NCI-H2029 treated with DMSO at 0.1 percent for 48 hours (cell line): ENCODE data around the gene DLG5.

Source experiments
- DNase-seq: peaks from one replicate; lab custom pipeline; 2025; lab: John Stamatoyannopoulos, UW

DLG5 gene

DNA sequence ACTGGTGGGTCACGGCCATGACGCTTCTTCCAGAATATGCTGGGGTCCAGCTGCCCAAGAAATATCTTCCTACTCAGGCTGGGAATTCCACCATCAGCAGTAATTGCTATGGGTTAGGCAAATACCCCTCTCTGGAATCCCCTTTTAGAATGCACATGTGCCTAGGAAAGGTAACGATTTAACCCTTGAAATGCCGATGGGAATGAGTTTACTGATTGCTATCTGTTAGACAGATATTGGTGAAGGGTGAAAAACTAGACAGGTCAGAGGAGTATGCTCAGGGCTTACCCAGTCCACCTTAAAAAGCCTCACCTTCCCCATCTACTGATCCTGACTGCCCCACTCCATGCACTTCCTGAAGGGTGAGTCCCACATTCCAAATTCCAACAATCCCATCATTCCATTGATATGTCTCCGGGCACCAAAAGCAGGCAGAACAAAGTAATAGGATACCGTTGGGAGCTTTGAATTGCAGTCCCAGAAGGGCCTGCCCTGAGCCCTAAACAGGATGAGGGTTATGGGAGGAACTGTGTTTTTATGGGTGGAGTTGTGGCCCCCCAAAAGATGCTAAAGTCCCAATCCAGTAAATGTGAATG is 59.3 kb downstream of the DLG5 start:
- DNase-seq, result no peak

DNA sequence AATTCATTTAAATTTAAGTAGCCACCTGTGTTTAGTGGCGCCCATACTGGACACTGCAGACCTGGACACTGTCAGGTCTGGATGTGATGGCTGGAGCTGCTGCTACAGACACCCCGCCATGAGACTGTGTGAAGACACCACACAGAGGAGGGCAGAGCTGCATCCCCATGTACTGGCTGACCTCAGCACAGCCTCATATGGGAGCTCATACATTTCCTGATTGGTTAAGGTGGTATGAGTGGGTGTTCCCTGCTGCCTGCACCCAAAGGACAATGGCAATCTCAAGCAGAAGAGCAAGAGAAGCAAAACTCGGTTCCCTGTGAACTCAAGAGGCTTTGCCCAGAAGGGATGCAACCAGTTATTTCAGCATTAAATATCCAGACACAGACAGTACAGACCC is 60.0 kb downstream of the DLG5 start:
- no peak for DNase-seq

DNA sequence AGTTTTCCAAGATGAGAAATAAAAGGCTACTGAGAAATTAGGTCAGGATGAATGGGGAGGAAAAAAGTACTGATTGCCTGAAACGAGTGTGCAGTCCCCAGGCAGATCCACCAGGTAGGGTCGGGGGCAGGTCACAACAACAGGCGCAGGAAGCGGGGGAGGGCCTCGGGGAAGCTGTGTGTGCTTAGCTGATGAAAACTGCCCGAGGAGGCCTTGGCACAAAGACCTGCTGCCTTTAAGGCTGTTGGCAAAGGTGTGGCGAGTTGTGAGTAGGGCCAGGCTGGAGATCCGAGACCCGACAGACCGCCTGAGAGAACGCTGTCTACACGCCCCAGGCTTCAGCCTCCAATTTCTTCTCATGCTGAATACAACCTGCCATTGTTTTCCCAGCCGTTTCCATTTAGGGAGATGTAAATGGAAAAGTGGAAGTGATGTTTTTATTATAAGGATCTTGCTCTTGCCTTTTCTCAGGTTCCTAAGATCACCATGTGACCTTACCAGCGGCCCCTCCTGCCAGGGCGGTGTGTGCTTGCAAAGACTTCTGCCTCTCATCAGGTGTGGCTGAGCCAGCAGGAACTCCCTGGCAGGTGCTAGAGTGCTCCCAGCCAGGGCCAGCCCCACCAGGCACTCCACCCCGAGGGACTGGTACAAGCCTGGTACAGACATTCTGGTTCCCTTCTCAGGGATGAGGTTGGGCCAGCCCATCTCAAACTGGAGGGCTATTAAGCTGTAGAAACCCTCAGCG is 60.8 kb downstream of the DLG5 start:
- DNase-seq, result no peak

DNA sequence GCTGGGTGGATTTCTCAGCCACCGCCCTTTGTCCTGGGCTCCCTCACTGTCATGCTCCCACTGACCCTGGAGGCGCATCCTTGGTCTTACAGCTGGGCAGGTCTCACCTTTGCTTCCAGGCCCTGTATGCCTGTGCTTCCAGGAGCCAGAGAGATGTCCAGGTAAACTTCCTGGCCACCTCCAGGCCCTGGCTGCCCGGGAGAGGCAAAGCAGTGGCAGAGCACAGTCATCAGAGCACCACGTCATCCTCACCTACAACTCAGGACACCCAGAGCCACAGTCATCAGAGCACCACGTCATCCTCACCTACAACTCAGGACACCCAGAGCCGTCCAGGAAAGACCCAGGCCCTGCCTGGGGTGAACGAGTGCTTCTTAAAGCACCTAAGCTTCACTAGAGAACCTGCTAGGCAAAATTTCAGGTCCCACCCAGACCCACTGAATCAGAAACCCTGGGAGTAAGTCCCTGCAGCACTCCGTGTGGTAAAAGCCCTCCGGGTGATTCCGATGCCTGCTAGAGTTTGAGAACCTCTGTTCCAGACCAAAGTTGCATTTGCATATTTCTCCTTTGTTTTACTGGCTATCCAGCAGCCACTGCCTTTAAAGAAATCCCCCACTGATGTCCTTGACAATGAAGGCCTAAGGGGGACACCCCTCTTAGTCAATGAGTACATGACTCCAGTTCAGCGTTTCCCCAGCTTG is 62.3 kb downstream of the DLG5 start:
- DNase-seq, result no peak

DNA sequence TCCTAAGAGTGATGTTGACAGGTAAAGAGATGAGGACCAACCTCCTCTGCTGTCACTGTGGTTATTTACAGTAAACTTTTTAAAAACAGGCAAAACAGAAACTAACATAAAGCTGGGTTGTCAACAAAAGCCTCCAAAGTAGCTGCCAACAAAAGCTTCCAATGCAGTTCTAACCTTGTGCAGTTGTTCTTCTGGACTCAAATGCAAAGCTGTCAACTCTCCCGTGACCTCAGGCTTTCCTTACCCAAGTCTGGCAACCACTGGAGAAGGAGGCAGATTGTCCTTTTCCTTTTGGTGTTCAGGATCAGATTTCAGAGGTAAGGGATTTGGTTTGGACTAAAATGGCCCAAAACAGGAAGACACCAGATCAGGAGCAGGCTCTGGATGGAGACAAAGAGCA is 63.1 kb downstream of the DLG5 start:
- DNase-seq, result no peak

DNA sequence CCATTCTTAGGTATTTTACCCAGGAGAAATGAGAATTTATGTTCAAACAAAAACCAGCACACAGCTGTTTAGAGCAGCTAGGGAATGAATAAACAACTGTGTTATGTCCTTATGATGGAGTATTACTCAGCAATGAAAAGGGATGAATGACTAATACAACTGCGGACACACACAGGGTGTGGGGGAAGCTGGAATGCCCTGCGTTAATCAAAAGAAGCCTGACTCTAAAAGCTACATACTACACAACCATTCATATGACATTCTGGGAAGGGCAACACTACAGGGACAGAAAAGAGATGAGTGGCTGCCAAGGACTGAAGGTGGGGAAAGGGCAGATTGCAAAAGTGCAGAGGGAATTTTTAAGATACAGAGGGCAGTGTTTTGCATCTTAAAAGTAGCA is 64.0 kb downstream of the DLG5 start:
- no peak for DNase-seq

DNA sequence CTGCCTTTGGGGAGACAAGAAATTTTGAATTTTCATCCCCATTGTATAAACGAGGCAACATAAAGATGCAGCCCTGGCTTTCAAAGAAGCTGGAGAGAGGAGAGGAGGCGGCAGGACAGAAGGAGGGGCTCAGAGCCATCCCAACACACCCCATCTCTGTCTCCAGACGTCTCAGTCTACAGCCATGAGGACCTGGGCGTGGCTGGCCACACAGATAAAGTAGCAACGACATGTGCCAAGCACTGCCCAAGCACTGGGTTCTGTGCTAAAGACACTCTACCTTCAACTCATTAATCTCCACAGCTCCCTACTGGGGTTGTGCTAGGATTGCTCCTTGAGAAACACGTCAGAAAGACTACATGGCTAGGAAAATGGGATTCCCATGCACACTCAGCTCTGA is 65.2 kb downstream of the DLG5 start:
- no peak for DNase-seq

DNA sequence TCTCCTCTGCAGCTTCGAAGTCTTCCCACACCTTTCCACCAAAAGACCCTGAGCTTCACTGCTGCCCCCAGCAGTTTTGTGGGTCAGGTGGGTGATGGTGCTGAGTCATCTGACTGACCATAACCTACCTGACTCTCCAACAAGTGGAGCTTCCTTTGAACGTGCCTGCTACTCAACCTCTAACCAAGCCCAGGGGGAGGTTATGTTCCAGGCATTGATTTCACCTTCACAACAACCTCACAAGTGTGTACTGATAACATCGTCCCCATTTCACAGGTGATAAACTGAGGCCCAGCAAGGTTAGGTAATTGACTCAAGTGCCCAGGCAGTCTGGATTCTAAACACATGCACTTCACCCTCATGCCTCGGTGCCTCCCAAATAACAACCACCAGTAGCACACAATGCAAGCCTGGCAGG is 66.7 kb downstream of the DLG5 start:
- DNase-seq, result no peak

DNA sequence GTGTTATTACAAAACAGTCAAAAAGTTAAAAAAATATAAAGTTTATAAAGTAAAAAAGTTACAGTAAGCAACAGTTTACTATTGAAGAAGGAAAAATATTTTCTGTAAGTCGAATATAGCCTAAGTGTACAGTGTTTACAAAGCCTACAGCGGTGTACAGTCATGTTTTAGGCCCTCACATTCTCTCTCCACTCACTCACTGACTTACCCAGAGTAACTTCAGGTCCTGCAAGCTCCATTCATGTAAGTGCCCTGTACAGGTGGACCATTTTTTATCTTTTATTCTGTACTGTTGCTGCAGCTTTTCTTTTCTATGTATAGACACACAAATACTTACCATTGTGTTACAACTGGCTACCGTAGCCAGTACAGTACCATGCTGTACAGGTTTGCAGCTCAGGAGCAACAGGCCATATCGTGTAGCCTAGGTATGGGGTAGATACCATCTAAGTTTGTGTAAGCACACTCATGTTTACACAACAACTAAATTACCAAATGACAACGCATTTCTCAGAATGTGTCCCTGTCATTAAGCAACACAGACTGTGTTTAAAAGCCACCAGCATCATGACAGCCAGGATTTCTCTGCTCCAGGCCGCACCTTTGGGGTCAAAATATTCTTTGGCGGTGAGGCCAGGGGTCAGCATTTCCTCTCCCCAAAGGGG is 67.2 kb downstream of the DLG5 start:
- DNase-seq, result no peak

DNA sequence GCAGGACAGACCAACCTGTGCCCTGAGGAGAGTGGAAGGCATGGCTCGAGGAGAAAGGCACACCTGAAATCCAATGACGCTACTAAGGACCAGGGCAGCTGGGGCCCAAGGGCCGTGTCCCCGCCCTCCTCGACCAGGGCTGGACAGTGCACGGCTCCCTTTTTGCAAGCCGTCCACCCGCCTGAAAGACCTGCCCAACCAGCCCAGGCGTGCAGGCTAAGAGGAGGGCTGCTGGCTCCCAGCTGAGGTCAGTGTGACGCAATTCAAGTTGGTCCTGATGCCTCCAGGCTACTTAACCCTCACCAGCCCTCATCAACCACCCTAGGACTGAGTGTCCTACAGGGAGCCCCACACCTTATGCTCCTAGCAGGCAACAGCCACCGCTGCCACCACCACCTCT is 69.3 kb downstream of the DLG5 start:
- DNase-seq, result no peak

DNA sequence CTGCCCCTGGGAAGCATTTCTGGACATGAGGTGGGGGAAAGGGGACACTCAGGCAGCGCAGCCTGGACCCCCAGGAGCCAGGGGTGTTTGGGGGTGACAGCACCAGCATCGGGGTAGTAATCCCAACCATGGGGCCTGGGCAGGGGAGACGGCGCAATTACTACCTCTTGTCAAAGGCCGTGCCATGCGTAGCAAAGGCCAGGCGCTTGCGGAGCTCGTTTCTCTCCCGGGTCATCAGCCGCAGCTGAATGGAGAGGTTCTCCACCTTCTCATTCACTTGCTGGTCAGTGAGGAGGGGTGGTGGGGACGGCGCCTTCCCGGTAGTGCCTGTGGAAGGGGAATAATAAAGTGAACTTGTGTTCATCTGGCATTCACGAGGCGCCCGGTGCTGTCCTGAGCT is 70.0 kb downstream of the DLG5 start:
- DNase-seq, result no peak

DNA sequence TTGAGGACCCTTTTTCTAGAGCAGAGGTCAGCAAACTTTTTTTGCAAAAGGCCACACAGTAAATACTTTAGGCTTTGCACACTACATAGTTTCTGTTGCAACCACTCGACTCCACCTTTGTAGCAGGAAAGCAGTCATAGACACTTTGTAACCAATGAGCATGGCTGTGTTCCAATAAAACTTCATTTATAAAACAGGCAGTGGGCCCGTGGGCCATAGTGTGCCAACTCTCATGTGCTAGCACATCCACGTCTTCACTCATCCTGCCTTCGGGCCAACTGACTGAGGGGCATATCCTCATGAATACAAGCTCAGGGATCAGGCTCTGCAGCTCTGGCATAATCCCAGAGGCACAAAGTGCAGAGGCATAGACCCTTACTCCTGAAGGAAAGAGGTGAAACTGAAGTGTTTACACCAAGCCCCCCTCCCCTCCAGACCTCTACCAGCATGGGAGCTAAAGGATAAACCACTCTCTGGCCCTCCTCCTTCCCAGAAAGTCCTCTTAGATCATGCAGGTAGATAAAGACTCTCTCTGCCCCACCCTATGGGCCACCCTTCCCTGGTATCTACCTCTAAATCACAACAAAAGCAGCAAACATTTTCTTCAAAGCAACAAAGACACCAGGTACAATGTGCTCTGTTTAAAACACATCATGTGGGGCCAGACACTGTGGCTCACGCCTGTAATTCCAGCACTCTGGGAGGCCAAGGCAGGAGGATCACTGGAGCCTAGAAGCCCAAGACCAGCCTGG is 71.0 kb downstream of the DLG5 start:
- DNase-seq, result no peak

DNA sequence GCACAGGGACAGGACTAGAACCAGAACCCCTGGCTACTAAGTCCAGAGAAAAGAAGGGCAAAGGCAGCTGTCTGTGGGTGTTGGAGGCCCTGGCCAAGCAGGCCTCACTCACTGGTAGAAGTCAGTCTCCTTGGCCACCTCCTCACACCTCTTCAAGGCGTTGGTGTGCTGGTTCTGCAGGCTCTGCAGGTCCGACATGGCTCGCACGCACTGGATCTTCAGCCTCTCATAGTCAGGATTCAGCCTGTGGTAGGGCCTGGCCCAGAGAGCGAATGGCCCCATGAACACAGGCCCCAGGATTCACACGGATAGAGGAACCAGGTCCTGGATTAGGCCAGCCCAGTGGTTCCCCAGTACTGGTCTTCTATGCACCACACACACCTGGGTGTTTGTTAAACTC is 72.4 kb downstream of the DLG5 start:
- DNase-seq, result no peak

DNA sequence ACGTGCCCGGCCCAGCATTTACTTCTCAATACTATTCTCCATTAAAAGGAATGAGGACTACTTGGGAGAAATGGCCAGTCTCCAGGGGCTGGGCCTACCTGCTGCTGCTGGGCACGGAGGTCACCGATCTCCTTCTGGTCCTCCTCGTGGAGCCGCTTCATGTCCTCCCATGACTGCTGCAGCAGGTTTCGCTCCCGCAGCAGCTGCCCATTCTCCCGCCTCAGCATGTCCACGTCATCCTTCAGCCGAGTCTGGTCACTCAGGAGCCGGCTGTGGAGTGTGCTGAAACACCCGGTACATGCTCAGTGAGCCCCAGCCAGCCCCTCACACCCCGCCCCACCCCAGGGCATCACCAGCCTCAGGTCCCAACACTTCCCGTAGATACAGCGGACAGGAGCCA is 73.3 kb downstream of the DLG5 start:
- no peak for DNase-seq

DNA sequence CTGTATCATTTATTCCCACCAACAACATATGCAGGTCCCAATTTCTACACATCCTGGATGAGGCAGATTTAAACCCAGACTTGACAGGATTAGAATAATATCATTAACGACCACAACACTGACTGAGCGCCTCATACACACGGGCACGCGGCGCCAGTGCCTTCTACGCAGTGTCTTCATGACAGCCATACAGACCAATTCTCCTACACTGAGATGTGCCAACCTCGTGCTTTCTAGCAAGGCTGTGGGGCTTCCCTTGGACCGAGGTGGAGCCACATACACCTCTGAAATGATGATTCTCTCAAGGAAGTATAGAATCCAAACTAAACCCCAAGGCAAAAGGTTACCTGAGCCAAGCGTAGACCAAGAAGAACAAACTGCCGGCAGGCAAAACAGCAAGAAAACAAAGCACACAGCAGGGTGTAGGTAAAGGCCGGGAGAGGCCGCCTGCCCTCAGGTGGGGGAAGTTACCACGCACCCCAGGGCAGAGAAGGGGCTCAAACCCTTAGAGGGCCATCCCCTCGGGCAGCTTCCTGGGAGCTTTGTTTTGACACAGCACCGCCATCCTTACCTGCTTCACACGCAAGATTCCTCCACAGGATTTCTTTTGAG is 75.8 kb downstream of the DLG5 start:
- DNase-seq, result no peak

DNA sequence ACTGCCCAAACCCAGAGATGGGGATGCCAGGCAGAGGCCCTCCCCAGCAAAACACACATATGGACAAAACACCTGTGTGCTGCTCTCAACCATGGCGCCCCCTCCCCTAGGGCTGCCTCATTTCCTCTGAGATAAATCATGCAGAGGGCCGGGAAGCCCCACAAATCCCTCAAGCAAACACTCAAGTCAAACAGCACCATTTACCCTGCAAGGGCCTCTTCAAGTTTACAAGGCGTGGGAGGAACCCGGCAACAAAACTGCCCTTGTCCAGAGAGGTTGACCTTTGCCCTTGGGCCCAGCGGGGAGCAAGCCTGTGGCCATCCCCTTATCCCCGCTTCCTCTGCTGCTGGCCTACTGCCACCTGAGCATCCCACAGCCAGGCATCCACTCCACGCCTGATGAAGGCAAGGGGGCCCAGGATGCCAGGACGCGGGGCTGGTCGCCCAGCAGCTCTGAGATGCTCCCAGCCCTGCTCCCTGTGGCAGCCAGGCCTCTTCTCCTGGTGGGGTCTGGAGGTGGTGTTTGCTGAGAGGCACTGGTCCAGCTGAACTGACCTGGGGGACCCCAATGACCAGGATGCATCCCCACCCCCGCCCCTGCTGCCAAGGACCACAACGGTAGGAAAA is 77.4 kb downstream of the DLG5 start:
- no peak for DNase-seq

DNA sequence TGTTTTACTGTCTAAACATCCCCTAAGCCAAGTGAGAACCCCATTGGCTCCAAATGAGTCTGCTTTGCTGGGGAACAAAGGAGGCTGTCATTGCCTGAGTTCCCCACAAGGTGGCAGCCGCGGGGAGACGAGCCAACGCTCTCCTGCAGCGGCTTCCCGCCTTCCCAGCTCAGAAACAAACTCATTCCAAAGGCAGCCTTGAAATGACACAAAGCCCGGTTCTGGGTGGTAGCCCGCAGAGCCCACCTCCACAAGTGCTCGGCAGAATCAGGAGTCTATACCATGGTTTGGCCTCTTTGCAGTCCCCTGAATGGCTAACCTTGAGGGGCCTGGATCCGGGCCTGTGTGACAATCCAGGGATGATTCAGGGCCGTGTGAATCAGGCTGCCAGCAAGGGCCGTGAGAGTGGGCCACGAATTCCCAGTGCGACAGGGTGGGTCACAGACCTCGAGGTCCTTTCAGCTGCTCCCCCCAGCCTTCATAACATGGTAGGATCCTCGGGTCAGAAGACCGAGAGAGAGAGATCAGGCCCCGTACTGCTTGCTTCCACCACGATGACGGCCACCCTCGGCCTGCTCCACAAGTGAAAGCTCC is 79.7 kb downstream of the DLG5 start:
- DNase-seq, result no peak

DNA sequence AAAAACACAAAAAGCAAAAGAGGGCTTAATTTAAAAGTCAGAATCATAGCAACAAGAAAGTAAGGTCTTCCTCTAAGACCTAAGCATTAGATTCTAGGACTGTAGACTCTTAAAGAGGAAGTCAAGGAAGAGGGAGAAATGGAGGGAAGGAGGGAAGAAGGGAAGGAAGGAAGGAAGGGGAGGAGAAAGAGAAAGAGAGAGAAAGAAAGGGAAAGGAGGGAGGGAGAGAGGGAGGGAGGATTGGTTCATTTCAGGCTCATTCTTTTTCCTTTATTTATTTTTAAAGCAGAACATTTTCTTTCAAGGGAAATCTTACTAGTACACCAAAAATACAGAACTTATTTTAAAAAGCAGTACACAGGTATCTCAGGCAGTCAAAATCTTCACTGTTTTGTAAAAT is 81.1 kb downstream of the DLG5 start:
- no peak for DNase-seq

DNA sequence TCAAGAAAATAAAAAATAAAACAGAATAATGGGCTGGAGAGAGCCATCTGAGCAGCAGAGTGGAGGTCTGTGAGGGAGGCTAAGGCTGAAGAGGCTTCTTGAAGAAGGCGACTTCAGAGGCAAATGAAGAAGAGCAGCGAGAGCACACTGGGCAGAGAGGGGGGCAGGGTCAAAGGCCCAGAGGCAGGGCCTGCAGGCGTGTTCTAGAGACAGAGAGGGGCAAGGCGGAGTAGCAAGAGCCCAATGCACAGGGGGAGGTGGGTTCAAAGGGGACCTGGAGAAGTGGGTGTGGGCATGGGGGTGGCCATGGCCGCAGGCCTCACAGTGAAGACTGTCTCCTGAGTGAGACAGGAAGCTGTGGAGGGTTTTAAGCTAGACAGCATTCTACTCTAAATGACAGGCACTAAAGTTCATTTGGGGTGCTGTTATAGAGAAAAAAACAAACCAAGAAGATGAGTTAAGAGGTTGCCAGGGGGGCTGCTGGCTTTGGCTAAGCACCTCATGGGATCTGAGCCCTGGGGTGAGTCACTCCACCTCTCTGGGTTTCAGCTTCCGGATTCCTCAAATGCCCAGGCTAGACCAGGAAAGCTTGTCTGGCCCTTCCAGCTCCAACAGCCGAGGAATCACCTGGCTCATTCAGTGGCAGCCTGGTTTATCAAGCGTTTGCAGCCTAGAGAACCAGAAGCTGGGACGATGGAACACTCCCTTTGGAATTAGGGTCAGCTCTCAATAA is 81.7 kb downstream of the DLG5 start:
- no peak for DNase-seq

DNA sequence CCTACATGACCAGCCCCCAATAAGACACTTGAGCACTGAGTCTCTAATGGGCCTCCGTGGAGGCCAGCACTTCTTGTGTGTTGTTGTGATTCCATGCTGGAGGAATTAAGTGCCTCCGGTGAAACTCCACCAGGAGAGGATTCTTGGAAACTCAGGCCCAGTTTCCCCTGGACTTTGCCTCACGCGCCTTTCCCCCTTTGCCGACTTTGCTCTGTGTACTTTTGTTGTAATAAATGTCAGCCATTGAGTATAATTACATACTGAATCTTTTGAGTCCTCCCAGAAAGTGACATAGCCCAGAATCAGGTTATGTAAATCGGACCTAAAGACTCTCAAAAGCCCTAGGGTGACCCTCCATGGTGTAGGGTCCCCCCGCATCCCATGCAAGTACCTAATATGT is 82.4 kb downstream of the DLG5 start:
- DNase-seq, result no peak
